Thyroid gland (tissue), 4 donors: ENCODE results near the gene AGPAT1.
A peak's percentile ranks its signal among the peaks of the same experiment; 100 is the strongest.
"Not testable (repeated sequence)": the region's sequence is repeated elsewhere in the genome, so short reads cannot be mapped to it uniquely, and the experiment has no call there.

ENCODE experiments used
- CTCF ChIP-seq, 6 experiments: fragments of 200-600 bp in 3 of 6; fragments of 450-650 bp in 3 of 6; sonication (generic) in 3 of 6; IDR thresholded peaks; one replicate each; pipeline ENCODE4 v1.5.1; 2016 to 2019; ENCODE audit warnings: antibody characterized with exemption in 6 of 6, mild to moderate bottlenecking in 2 of 6, inconsistent platforms in 1 of 6, moderate library complexity in 1 of 6
- POLR2A ChIP-seq, 2 donors: fragments of 450-650 bp; IDR thresholded peaks; one replicate each; pipeline ENCODE4 v1.6.1; 2017; ENCODE audit warnings: antibody characterized with exemption in 2 of 2, mild to moderate bottlenecking in 2 of 2, moderate library complexity in 1 of 2

GRCh38 chr6:32185681-32186131 lies 9.8 kb upstream of the AGPAT1 start:
- TF ChIP-seq CTCF (IDR thresholded peaks at IDR 0.05): not testable (repeated sequence)
- peak in 1 of 2 donors; percentile 69 for TF ChIP-seq POLR2A (IDR thresholded peaks at IDR 0.05)
